Mucosa of rectum (tissue), 2 donors: ENCODE data around the gene SKA2.
"Not testable (repeated sequence)": the region's sequence is repeated elsewhere in the genome, so short reads cannot be mapped to it uniquely, and the experiment has no call there.

ENCODE experiments used
- H3K27ac ChIP-seq, 2 donors: one replicate each; pipeline ENCODE4 v1.7.0; 2013; ENCODE audit warnings: inconsistent platforms in 2 of 2, low read depth in 2 of 2, low read length in 2 of 2
- H3K27me3 ChIP-seq, 2 donors: one replicate each; pipeline ENCODE4 v1.7.0; 2013; ENCODE audit warnings: low read length in 2 of 2; ENCODE audit not compliant: control insufficient read depth in 2 of 2, insufficient read depth in 2 of 2
- H3K36me3 ChIP-seq, 2 donors: one replicate each; pipeline ENCODE4 v1.7.0; 2013; ENCODE audit warnings: low read length in 2 of 2; ENCODE audit not compliant: control insufficient read depth in 2 of 2, insufficient read depth in 2 of 2
- H3K4me1 ChIP-seq, 2 donors: one replicate each; pipeline ENCODE4 v1.7.0; 2013; ENCODE audit warnings: low read length in 2 of 2, mild to moderate bottlenecking in 1 of 2; ENCODE audit not compliant: control insufficient read depth in 2 of 2, insufficient read depth in 2 of 2
- H3K4me3 ChIP-seq, 2 donors: one replicate each; pipeline ENCODE4 v1.7.0; 2013; ENCODE audit warnings: low read length in 2 of 2
- H3K9ac ChIP-seq, 2 donors: one replicate each; pipeline ENCODE4 v1.7.0; 2013; ENCODE audit warnings: low read length in 2 of 2, low read depth in 1 of 2, mild to moderate bottlenecking in 1 of 2
- H3K9me3 ChIP-seq, 2 donors: one replicate each; pipeline ENCODE4 v1.7.0; 2013; ENCODE audit warnings: low read length in 2 of 2; ENCODE audit not compliant: control insufficient read depth in 2 of 2
- donor health status: healthy.
- donor health status: Normal muscosa, but diverticular disease.

SKA2 gene

GRCh38 chr17:59154292-59154720, 680 bp downstream of the SKA2 start:
- Histone ChIP-seq H3K27me3 (no peaks in the 10 kb centered on the region), H3K9ac (peak overlapping the region; percentile 59 to 71), H3K9me3 (no peaks in the 10 kb centered on the region), H3K4me3 (peak overlapping the region; percentile 96), H3K4me1 (peaks cover 3 to 10% of the 10 kb centered on the region in 2 donors), H3K27ac (peak overlapping the region; percentile 77 to 81), H3K36me3 (no peaks in the 10 kb centered on the region)

GRCh38 chr17:59152925-59153324, 2.1 kb downstream of the SKA2 start:
- Histone ChIP-seq H3K27me3 (no peaks in the 10 kb centered on the region), H3K9me3 (no peaks in the 10 kb centered on the region), H3K36me3 (no peaks in the 10 kb centered on the region), H3K4me1 (peaks cover 3 to 10% of the 10 kb centered on the region in 2 donors), H3K27ac (no peak overlapping the region), H3K4me3 (no peak overlapping the region), H3K9ac (no peak overlapping the region)

- no peak overlapping the region for H3K9ac ChIP-seq
- no peaks in the 10 kb centered on the region for H3K27me3 ChIP-seq
- no peak overlapping the region for H3K4me3 ChIP-seq
- H3K4me1 ChIP-seq: peaks cover 3 to 10% of the 10 kb centered on the region in 2 donors
- no peak overlapping the region for H3K27ac ChIP-seq
- H3K36me3 ChIP-seq: no peaks in the 10 kb centered on the region
- H3K9me3 ChIP-seq: no peaks in the 10 kb centered on the region
These were observed 3.4 kb downstream of the SKA2 start for GRCh38 chr17:59151591-59151990.

- Histone ChIP-seq H3K9ac (no peak overlapping the region), H3K27ac (no peak overlapping the region)
These were observed 4.0 kb downstream of the SKA2 start for GRCh38 chr17:59151006-59151405.

GRCh38 chr17:59149841-59150511, 5.0 kb downstream of the SKA2 start:
- Histone ChIP-seq H3K4me3 (no peak overlapping the region), H3K4me1 (peaks cover 3% of the 10 kb centered on the region in 2 donors), H3K36me3 (no peaks in the 10 kb centered on the region), H3K9ac (no peak overlapping the region), H3K27ac (no peak overlapping the region), H3K27me3 (no peaks in the 10 kb centered on the region), H3K9me3 (no peaks in the 10 kb centered on the region)

More at GRCh38 chr17:59151006-59151405, 4.0 kb downstream of the SKA2 start:
- Histone ChIP-seq H3K36me3 (no peaks in the 10 kb centered on the region), H3K27me3 (no peaks in the 10 kb centered on the region), H3K9me3 (no peaks in the 10 kb centered on the region), H3K4me3 (no peak overlapping the region), H3K4me1 (peaks cover 3 to 6% of the 10 kb centered on the region in 2 donors)

GRCh38 chr17:59149051-59149450, 5.9 kb downstream of the SKA2 start:
- H3K4me3 ChIP-seq: no peak overlapping the region
- no peak overlapping the region for H3K27ac ChIP-seq
- no peaks in the 10 kb centered on the region for H3K27me3 ChIP-seq
- H3K4me1 ChIP-seq: peaks cover 3% of the 10 kb centered on the region in 2 donors
- no peaks in the 10 kb centered on the region for H3K36me3 ChIP-seq
- H3K9me3 ChIP-seq: no peaks in the 10 kb centered on the region
- no peak overlapping the region for H3K9ac ChIP-seq

- Histone ChIP-seq H3K9ac (no peak overlapping the region), H3K4me1 (no peaks in the 10 kb centered on the region), H3K4me3 (no peak overlapping the region), H3K36me3 (no peaks in the 10 kb centered on the region), H3K9me3 (no peaks in the 10 kb centered on the region), H3K27ac (no peak overlapping the region), H3K27me3 (no peaks in the 10 kb centered on the region)
These were observed 9.4 kb downstream of the SKA2 start for GRCh38 chr17:59145571-59146096.

GRCh38 chr17:59141860-59142259, 13.1 kb downstream of the SKA2 start:
- Histone ChIP-seq H3K27ac (no peak overlapping the region), H3K36me3 (no peaks in the 10 kb centered on the region), H3K9me3 (no peaks in the 10 kb centered on the region), H3K4me3 (no peak overlapping the region), H3K27me3 (no peaks in the 10 kb centered on the region), H3K9ac (no peak overlapping the region), H3K4me1 (no peaks in the 10 kb centered on the region)

- Histone ChIP-seq H3K4me1 (no peaks in the 10 kb centered on the region), H3K27ac (no peak overlapping the region), H3K27me3 (no peaks in the 10 kb centered on the region), H3K9me3 (no peaks in the 10 kb centered on the region), H3K9ac (no peak overlapping the region), H3K4me3 (no peak overlapping the region), H3K36me3 (no peaks in the 10 kb centered on the region)
These were observed 15.0 kb downstream of the SKA2 start for GRCh38 chr17:59139939-59140338.

GRCh38 chr17:59138339-59138738, 16.6 kb downstream of the SKA2 start:
- not testable (repeated sequence) for H3K27ac ChIP-seq, H3K4me3 ChIP-seq, H3K27me3 ChIP-seq, H3K4me1 ChIP-seq, H3K36me3 ChIP-seq, H3K9ac ChIP-seq, H3K9me3 ChIP-seq
